PFSK-1 (cell line): Measurements from ENCODE around the gene PRKCQ.

Experiments used
- POLR2AphosphoS5 ChIP-seq: IDR thresholded peaks from 2 replicates; pipeline ENCODE4 v1.6.1; 2012; ENCODE audit warnings: low read depth, mild to moderate bottlenecking, control low read depth, low read length, moderate library complexity
- SIN3A ChIP-seq: IDR thresholded peaks from 2 replicates; pipeline ENCODE4 v1.6.1; 2012; ENCODE audit warnings: mild to moderate bottlenecking, low read length, moderate library complexity, borderline replicate concordance; ENCODE audit not compliant: insufficient read depth
- TAF1 ChIP-seq: IDR thresholded peaks from 2 replicates; pipeline ENCODE4 v1.6.1; 2012; ENCODE audit warnings: low read length, control low read depth, borderline replicate concordance; ENCODE audit not compliant: insufficient read depth

DNA sequence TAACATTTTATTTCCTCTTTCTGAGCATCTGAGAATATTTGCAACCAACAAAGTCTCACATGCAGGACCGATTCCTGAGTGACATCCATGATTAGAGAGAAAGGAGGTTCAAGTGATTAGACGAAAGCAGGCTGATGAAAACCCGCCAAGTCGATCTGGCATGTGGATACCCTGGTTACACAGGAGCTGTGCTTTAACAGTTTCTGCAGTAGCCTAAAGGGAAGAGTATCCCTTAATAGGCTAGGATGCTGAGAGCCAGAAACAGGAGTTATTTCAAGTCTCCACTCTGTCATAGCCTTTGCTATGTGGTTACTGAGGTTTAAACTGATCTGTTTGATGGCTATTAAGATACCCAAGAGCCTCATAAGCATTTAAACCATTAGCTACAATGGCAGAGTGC, 82.5 kb downstream of the PRKCQ start:
- TF ChIP-seq SIN3A (no peak), TAF1 (no peak), POLR2AphosphoS5 (no peak)
